Large intestine (tissue), 12 donors: ENCODE measurements around the gene COQ2. TPM values are rescaled to one million over a fixed set of nuclear protein-coding genes. Genes with fewer than 3 reads are reported as not detected.
"Not testable (repeated sequence)": the region's sequence is repeated elsewhere in the genome, so short reads cannot be mapped to it uniquely, and the experiment has no call there.

ENCODE experiments used
- DNase-seq, 2 donors: peaks; one replicate each; pipeline versions ENCODE4 v3.0.0 to v3.0.0-alpha.2; 2013
- H3K27ac ChIP-seq: one replicate; pipeline ENCODE4 v1.5.1; 2013; ENCODE audit warnings: low read length
- H3K27me3 ChIP-seq: 2 replicates; pipeline ENCODE4 v1.6.1; 2013; ENCODE audit warnings: low read length; ENCODE audit not compliant: control insufficient read depth, insufficient read depth
- H3K36me3 ChIP-seq: 2 replicates; pipeline ENCODE4 v1.6.1; 2013; ENCODE audit warnings: low read length; ENCODE audit not compliant: control insufficient read depth, insufficient read depth
- H3K4me1 ChIP-seq: one replicate; pipeline ENCODE4 v1.6.1; 2013; ENCODE audit warnings: low read length; ENCODE audit not compliant: control insufficient read depth, insufficient read depth
- H3K4me3 ChIP-seq: one replicate; pipeline ENCODE4 v1.5.1; 2013; ENCODE audit warnings: low read length
- H3K9me3 ChIP-seq: one replicate; pipeline ENCODE4 v1.6.1; 2013; ENCODE audit warnings: mild to moderate bottlenecking, low read depth, low read length, moderate library complexity; ENCODE audit not compliant: control insufficient read depth
- WGBS: methylation state at CpG from one replicate; pipeline ENCODE4 v1.1.5; 2013; ENCODE audit warnings: low lambda C conversion rate; ENCODE audit not compliant: insufficient coverage; 5-methylcytosine and 5-hydroxymethylcytosine counted together
- long read RNA-seq, 11 donors: transcript quantifications; one replicate each; lab custom pipeline, GENCODE V29; 2026
- polyA plus RNA-seq: library from polyadenylated mRNA; unstranded; fragments of 120-200 nt; gene quantifications from one replicate; pipeline ENCODE4 v1.2.1, GENCODE V29; 2013

The COQ2 gene, protein sequence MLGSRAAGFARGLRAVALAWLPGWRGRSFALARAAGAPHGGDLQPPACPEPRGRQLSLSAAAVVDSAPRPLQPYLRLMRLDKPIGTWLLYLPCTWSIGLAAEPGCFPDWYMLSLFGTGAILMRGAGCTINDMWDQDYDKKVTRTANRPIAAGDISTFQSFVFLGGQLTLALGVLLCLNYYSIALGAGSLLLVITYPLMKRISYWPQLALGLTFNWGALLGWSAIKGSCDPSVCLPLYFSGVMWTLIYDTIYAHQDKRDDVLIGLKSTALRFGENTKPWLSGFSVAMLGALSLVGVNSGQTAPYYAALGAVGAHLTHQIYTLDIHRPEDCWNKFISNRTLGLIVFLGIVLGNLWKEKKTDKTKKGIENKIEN
- 14.7 TPM for polyA plus RNA-seq
- long read RNA-seq, donor 1, partial matches to known transcripts: 0 of 2 reads
- long read RNA-seq, donor 1, other reads (novel, unspliced or antisense): 0 of 2 reads
- long read RNA-seq, donor 2, transcript COQ2-206 (7 exons, 1,641 nt): major isoform, 5 of 5 reads
- long read RNA-seq, donor 2, partial matches to known transcripts: 0 of 5 reads
- long read RNA-seq, donor 2, other reads (novel, unspliced or antisense): 0 of 5 reads
- long read RNA-seq, donor 3, transcript COQ2-206 (7 exons, 1,641 nt): major isoform, 10 of 22 reads
- long read RNA-seq, donor 3, partial matches to known transcripts: 12 of 22 reads
- long read RNA-seq, donor 3, other reads (novel, unspliced or antisense): 0 of 22 reads
- long read RNA-seq, donor 4, partial matches to known transcripts: 0 of 1 reads
- long read RNA-seq, donor 4, other reads (novel, unspliced or antisense): 0 of 1 reads
- long read RNA-seq, donor 5, partial matches to known transcripts: 0 of 3 reads
- long read RNA-seq, donor 5, other reads (novel, unspliced or antisense): 0 of 3 reads
- long read RNA-seq, donor 6, partial matches to known transcripts: 0 of 2 reads
- long read RNA-seq, donor 6, other reads (novel, unspliced or antisense): 0 of 2 reads
- long read RNA-seq, donor 7, partial matches to known transcripts: 0 of 2 reads
- long read RNA-seq, donor 7, other reads (novel, unspliced or antisense): 0 of 2 reads
- long read RNA-seq, donor 8, transcript COQ2-206 (7 exons, 1,641 nt): major isoform, 10 of 20 reads
- long read RNA-seq, donor 8, partial matches to known transcripts: 10 of 20 reads
- long read RNA-seq, donor 8, other reads (novel, unspliced or antisense): 0 of 20 reads
- long read RNA-seq, donor 9, transcript COQ2-206 (7 exons, 1,641 nt): major isoform, 5 of 16 reads
- long read RNA-seq, donor 9, partial matches to known transcripts: 11 of 16 reads
- long read RNA-seq, donor 9, other reads (novel, unspliced or antisense): 0 of 16 reads
- long read RNA-seq, donor 10, transcript COQ2-206 (7 exons, 1,641 nt): major isoform, 8 of 16 reads
- long read RNA-seq, donor 10, partial matches to known transcripts: 8 of 16 reads
- long read RNA-seq, donor 10, other reads (novel, unspliced or antisense): 0 of 16 reads
- long read RNA-seq, donor 11, transcript COQ2-206 (7 exons, 1,641 nt): major isoform, 5 of 6 reads
- long read RNA-seq, donor 11, partial matches to known transcripts: 0 of 6 reads
- long read RNA-seq, donor 11, other reads (novel, unspliced or antisense): 0 of 6 reads

DNA sequence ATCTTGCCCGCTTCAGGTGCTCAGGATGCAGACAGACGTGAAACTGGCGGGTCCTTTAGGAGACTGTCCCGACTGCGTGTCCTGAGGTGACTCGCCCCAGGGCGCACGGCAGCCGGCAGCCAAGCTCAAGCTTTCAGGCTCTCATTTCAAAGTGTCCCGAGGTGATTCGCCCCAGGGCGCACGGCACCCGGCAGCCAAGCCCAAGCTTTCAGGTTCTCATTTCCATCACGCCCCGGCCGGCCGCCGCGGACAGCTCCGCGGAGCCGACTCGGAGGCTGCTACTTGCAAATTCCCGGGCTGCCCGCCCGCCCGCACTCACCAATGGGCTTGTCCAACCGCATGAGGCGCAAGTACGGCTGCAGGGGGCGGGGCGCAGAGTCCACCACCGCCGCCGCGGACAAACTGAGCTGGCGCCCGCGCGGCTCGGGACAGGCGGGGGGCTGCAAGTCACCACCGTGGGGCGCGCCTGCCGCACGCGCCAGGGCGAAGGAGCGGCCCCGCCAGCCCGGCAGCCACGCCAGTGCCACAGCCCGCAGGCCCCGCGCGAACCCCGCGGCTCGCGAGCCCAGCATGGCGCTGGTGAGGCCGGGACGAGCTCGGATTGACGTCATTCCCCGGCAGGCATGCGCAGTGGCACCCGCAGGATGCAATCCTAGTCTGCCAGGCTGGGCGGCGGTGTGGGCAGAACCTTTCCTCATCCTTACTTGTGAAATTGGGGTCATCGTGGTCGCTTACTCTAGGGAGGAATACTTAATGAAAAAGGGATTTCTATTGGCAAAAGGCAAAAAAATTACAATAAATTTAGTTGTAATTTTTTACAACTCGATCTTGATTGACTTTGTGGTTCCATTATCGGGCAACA is at the start of gene COQ2:
Gene COQ2 (minus strand): TSS at position 606 of the 862 bp plus-strand sequence. CDS start 34 bp downstream, at position 572.
- H3K4me3 ChIP-seq: peak within 1 kb of the TSS; percentile 70
- DNase-seq: peak; percentile 95 to 97
- H3K9me3 ChIP-seq: no peaks in the 10 kb centered on the region
- H3K27ac ChIP-seq: peak within 1 kb of the TSS; percentile 77
- H3K4me1 ChIP-seq: peaks cover 4% of the 10 kb centered on the region
- H3K36me3 ChIP-seq: no peaks in the 10 kb centered on the region
- WGBS: 4% methylated on average over 2 of the region's 76 CpGs
- H3K27me3 ChIP-seq: no peaks in the 10 kb centered on the region

DNA sequence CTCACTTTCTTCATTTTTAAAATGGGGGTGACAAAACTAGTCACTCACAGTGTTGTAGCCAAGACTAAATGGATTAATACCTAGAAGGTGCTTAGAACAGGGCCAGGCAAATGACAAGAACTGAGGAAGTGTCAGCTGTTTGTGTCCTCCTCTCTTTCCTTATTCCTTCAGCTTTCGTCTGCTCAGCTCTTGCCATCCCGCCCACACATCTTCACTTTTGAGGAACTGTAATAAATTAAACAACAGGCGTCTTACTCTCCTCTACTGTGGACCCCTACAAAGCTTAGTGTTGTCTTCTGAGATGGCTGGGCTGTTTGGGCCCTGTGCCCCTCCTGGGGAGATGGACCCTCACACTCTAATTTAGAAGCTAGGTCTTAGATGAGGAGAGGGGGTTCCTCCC is 47.4 kb upstream of the COQ2 start:
- Histone ChIP-seq H3K9me3 (no peaks in the 10 kb centered on the region), H3K36me3 (no peaks in the 10 kb centered on the region), H3K4me3 (no peak overlapping the region), H3K27me3 (peaks cover 20% of the 10 kb centered on the region), H3K4me1 (peaks cover 9% of the 10 kb centered on the region), H3K27ac (no peak overlapping the region)
- WGBS: no CpG with 5 or more reads among the region's 3 CpGs
- no peak for DNase-seq

DNA sequence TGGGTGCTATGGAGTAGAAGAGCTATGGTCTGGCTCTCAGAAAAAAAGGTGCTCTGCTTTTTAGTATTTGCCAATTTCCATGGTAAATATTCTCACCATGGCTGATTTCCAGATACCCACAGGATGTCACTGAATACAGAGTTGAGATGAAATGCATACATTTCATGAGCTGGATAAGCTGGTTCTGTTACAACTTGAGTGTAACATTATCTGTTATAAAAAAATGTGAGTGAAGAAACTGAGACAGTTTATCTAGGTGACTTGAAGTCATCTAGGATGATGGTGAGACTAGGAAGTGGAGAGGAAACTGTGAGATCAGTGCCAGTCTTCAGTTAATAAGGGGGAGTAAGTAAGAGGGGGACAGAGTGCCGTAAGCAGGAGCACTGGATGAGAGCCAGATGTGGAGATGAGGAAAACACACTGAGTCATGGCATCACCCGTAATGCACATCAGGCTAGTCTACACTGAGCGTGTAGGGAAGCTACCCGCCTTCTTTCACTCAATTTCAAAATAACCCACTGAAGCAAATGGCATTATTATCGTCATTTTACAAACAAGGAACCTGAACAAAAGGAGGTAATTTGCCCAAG is 45.0 kb upstream of the COQ2 start:
- Histone ChIP-seq H3K36me3 (no peaks in the 10 kb centered on the region), H3K4me3 (no peak overlapping the region), H3K27ac (no peak overlapping the region), H3K9me3 (no peaks in the 10 kb centered on the region), H3K4me1 (peaks cover 4% of the 10 kb centered on the region), H3K27me3 (peaks cover 9% of the 10 kb centered on the region)
- no peak for DNase-seq
- 60% methylated on average over 1 of the region's 5 CpGs for WGBS

DNA sequence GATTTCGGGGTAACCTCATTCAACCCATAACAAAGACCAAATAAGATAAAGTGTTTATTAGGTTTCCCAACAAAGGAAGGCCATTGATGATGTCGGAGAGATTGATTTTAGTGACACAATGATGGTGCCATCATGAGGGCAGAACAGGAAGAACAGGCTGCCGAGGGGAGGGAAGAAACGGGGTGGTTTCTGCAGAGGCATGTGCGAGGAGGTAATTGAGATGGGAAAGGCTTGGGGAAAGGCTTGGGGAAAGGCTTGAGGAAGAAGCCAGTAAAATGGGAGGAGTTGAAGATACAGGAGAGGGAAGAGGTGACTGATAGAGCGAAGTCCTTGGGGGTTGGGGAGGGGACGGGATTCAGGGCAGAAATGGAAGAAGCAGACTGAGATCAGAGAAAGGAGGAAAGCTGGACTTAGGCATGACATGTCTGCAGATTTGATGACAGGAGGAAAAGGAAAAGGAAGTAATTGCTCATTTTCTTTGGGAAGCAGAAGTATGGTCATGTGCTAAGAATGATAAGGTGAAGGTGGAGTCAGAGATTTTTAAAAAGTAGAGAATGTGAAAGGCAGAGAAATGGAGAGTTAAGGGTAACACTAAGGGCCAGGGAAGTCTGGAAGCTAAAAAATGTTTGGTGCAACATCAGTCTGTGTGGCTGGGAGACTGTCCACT is 44.1 kb upstream of the COQ2 start:
- no peaks in the 10 kb centered on the region for H3K9me3 ChIP-seq
- H3K4me1 ChIP-seq: no peaks in the 10 kb centered on the region
- no peak overlapping the region for H3K4me3 ChIP-seq
- peak in 1 of 2 donors; percentile 37 for DNase-seq
- no peaks in the 10 kb centered on the region for H3K36me3 ChIP-seq
- WGBS: 23% methylated on average over 5 of the region's 7 CpGs
- no peak overlapping the region for H3K27ac ChIP-seq
- H3K27me3 ChIP-seq: no peaks in the 10 kb centered on the region

DNA sequence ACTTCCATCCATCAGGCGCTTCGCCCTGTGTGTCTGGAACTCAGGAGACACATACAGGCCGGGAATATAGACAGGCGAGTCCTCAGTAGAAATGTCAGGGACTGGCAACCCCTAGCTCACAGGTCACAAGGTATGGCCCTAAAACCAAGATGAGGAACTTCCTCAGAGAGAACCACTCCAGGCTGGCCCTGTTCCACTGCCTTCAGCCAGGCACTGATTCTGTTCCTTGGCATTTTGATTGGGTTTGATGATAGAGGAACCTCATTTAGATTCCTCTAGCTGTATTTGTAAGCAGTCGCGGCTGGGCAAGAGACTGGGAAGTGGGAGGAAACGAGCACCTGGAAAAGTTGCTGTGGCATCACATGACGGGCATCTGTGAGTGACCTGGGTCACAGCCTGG is 41.9 kb upstream of the COQ2 start:
- Histone ChIP-seq H3K36me3 (no peaks in the 10 kb centered on the region), H3K4me3 (no peak overlapping the region), H3K27ac (no peak overlapping the region), H3K27me3 (no peaks in the 10 kb centered on the region), H3K9me3 (no peaks in the 10 kb centered on the region), H3K4me1 (peaks cover 8% of the 10 kb centered on the region)
- WGBS: 100% methylated on average over 1 of the region's 8 CpGs
- DNase-seq: no peak

DNA sequence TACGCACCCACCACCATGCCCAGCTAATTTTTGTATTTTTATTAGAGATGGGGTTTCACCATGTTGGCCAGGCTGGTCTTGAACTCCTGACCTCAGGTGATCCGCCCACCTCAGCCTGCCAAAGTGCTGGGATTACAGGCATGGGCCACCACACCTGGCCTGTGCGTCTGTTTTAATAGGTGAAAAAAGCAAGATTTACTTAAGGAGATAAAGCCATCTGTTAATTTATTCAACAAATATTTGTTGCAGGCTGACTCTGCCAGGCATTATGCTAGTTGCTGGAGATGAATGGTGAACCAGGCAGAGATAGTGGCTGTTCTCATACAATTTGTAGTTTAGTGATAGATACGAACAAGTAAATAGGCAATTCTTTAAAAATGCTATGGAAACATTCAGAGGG is 40.7 kb upstream of the COQ2 start:
- H3K36me3 ChIP-seq: not testable (repeated sequence)

DNA sequence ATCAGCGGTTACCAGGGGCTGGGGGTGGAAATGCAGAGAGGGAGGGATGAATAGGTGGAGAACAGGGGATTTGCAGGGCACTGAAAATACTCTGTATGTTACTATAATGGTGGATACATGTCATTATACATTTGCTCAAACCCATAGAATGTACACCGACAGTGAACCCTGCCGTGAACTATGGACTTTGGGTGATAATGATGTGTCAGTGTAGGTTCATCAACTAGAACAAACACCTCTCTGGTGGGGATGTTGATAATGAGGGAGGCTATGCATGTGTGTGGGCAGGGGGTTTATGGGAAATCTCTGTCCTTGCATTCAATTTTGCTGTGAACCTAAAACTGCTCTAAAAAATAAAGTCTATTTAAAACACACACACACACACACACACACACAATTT is 38.5 kb upstream of the COQ2 start:
- no peaks in the 10 kb centered on the region for H3K9me3 ChIP-seq
- peaks cover 9% of the 10 kb centered on the region for H3K4me1 ChIP-seq
- no peaks in the 10 kb centered on the region for H3K36me3 ChIP-seq
- H3K27me3 ChIP-seq: no peaks in the 10 kb centered on the region
- H3K4me3 ChIP-seq: no peak overlapping the region
- peak; percentile 27 to 71 for DNase-seq
- WGBS: 80% methylated on average over 1 of the region's 3 CpGs
- peak overlapping the region; percentile 14 for H3K27ac ChIP-seq

More for the DNA sequence above, 40.7 kb upstream of the COQ2 start:
- H3K27me3 ChIP-seq, H3K4me3 ChIP-seq, H3K4me1 ChIP-seq, DNase-seq, H3K27ac ChIP-seq, H3K9me3 ChIP-seq: not testable (repeated sequence)
- WGBS: no CpG with 5 or more reads among the region's 4 CpGs

DNA sequence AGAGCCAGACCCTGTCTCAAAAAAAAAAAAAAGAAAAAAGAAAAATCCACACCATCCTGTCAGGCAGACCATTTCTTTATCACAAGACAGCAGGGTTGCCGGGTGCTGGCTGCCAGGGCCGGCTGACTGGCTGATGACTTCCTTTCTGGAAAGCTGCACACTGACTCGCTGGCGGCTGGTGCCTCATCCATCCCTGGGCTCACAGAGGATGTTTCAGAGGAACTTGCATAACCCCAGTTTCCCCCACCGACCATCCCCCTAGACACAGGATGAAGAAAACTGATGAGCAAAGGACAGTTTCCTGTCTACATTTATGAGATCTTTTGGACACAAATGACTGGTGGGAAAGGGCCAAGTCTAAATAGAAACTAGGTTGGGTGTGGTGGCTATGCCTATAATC is 36.0 kb upstream of the COQ2 start:
- Histone ChIP-seq H3K9me3 (no peaks in the 10 kb centered on the region), H3K27ac (no peak overlapping the region), H3K4me3 (no peak overlapping the region), H3K36me3 (no peaks in the 10 kb centered on the region), H3K27me3 (no peaks in the 10 kb centered on the region), H3K4me1 (peaks cover 9% of the 10 kb centered on the region)
- DNase-seq: no peak
- WGBS: no CpG with 5 or more reads among the region's 5 CpGs
